AG09309 (cell line): ENCODE data around the gene ZC2HC1C.

ENCODE experiments used
- DNase-seq: peaks from one replicate; pipeline ENCODE4 v3.0.0-alpha.2; 2010; ENCODE audit warnings: low read depth
- H3K4me3 ChIP-seq: 2 replicates; pipeline ENCODE4 v1.5.1; 2011; ENCODE audit warnings: mild to moderate bottlenecking, low read depth, low read length, moderate library complexity; ENCODE audit not compliant: control insufficient read depth
- TF ChIP-seq, protein P1 (sequence below): IDR thresholded peaks from 2 replicates; pipeline ENCODE4 v1.5.1; 2011; ENCODE audit warnings: mild to moderate bottlenecking, low read depth, low read length, inconsistent platforms; ENCODE audit not compliant: insufficient read depth, control insufficient read depth; ENCODE audit errors: missing control alignments

The ZC2HC1C gene

DNA sequence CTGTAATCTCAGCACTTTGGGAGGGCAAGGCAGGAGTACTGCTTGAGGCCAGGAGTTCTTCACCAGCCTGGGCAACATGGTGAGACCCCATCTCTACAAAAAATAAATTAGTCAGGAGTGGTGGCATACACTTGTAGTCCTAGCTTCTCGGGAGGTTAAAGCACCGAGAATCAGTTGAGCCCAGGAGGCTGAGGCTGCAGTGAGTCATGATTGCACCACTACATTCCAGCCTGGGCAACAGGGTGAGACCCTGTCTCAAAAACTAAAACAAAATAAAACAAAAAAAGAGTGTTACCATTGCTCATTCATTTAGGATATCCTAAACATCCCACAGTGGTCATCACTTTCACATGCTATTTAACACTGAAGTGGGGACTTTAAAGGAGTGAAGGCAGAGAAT, 49.6 kb downstream of the ZC2HC1C start:
- no peak overlapping the region for H3K4me3 ChIP-seq
- TF ChIP-seq, protein P1, sequence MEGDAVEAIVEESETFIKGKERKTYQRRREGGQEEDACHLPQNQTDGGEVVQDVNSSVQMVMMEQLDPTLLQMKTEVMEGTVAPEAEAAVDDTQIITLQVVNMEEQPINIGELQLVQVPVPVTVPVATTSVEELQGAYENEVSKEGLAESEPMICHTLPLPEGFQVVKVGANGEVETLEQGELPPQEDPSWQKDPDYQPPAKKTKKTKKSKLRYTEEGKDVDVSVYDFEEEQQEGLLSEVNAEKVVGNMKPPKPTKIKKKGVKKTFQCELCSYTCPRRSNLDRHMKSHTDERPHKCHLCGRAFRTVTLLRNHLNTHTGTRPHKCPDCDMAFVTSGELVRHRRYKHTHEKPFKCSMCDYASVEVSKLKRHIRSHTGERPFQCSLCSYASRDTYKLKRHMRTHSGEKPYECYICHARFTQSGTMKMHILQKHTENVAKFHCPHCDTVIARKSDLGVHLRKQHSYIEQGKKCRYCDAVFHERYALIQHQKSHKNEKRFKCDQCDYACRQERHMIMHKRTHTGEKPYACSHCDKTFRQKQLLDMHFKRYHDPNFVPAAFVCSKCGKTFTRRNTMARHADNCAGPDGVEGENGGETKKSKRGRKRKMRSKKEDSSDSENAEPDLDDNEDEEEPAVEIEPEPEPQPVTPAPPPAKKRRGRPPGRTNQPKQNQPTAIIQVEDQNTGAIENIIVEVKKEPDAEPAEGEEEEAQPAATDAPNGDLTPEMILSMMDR: no peak
- DNase-seq: no peak

DNA sequence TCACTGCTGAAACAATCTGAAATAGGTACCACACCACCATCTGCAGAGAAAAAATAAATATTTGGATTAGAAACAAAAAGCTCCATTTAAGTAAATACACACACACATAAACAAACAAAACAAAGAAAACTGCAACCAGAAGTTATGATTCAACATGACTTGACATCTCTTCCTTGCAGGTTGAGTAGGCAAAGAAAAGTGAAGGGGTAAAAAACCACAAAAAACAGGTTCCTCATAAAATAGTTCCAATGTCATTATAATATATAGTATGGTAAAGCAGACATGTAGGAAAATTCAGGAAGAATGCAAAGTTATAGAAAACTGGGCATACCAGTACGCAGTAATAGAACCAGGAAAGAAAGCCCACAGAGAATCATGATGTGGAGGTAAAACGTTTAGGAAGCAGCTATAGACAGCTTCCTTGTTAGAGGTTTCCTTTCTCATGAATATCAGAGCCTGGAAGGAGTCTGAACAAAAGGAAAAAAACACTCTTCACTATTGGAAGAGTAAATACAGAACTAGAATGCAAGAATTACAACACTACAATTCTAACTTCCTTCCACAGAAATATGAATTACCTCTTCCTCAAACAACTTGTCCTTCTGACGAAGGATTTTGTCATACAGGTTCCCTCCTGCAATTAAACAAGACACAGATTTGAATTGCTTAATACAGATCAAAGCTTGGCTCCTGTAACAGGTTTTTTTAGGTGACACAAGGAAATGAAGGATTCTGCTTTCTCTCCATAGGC, 51.3 kb downstream of the ZC2HC1C start:
- no peak for DNase-seq
- no peak overlapping the region for H3K4me3 ChIP-seq

DNA sequence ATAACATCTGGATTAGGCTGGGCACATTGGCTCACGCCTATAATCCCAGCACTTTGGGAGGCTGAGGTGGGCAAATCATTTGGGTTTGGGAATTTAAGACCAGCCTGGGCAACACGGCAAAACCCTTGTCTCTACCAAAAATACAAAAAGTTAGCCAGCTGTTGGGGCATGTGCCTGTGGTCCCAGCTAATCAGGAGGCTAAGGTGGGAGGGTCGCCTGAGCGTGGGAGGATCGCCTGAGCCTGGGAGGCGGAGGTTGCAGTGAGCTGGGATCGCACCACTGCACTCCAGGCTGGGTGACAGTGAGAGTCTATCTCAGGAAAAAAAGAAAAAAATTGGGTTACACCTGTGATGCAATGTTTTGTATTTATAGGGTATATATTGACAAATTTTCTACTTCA, 52.1 kb downstream of the ZC2HC1C start:
- TF ChIP-seq, protein P1: no peak
- H3K4me3 ChIP-seq: no peak overlapping the region
- no peak for DNase-seq

More for the DNA sequence above, 51.3 kb downstream of the ZC2HC1C start:
- TF ChIP-seq, protein P1: no peak

DNA sequence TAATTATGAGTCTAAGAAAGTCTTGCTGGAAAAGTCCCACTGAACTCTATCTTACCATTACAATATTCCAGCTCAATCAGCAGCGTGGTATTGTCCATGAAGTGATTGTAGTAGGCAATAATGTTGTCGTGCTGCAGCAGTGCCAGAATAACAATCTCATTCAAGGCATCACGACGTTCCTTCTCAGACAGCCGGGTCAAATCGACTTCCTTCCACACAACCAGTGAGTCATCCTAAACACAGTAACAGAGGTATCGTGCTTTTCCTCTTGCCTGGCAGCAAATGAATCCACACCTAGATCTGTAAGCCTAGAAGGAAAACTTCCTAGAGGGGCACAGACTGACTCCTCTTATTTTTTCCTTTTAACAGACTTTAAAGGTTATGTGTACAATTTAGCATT, 54.5 kb downstream of the ZC2HC1C start:
- TF ChIP-seq, protein P1: no peak
- no peak overlapping the region for H3K4me3 ChIP-seq
- DNase-seq: peak; percentile 42

DNA sequence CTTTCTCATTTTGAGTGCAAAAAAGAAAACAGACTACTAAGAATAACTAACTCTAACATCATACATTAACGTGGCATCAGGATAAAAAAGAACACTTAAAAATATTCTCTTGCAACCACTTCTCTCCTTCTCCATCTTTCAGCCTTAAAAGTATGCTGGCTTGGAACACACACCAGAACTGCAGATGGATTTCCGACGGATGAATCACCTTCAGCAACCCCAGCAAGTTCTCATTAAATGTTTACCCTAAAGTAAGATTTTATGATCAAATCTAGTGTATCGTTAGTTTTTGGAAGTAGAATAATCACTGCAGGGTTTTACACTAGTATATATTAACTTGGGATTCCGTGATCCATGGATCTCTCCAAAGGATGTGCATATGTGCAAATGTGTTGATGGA, 56.2 kb downstream of the ZC2HC1C start:
- TF ChIP-seq, protein P1: no peak
- peak overlapping the region; percentile 60 for H3K4me3 ChIP-seq

DNA sequence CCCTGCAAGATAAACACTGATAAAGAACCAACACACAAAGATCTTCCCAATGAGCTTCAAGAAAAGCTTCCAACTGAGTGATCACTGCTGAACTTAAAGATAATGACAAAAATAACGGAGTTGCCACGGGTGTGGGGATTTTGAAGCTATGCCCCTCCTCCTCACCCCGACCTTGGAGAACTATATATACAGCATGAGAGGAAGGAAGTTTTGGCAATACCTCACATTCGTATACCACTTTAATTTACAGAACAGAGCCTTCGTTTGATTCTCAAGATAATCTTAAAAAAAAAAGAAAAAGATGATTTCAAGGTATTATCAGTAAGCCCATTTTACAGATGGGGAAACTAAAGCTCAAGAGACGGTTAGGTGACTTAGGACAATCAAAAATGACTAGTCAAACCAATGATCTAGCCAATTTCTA, 56.7 kb downstream of the ZC2HC1C start:
- TF ChIP-seq, protein P1: no peak
- no peak for DNase-seq
- peak overlapping the region; percentile 60 for H3K4me3 ChIP-seq

More for the DNA sequence above, 56.2 kb downstream of the ZC2HC1C start:
- peak; percentile 60 for DNase-seq
